ENCODE results near the gene UNC5A.

DNA sequence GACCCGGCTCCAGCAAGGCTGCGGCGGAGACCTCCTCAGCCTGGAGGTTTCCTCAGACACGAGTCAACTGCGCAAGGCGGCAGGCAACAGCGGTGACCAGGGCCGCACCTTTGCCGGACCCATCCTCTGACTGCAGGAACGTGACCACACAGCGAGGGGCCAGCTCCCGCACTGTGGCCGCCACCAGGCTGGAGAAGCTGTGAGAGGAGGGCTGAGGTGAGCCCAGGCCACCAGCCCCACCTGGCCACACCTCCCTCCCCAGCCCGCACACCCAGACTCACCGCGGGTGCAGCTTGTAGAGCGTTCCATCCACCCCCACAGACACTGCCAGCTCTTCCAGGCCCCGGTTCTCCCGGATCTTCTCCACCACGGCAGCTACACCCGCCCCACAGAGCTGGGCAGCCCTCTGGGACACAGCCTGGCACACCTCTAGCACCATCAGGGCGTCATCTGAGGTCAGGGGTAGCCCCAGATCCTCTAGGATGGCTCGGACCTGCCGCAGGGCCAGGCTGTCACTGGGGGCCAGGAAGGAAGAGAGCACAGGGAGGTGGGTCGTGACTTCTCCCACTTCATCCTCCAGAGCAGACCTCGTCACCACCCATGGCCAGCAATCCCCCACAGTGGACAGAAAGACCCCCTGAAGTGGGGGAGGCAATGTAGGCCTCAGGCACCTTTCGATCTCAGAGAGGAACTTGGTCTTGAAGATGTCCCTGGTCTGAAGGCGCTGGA, 70.8 kb downstream of the UNC5A start:
- TF ChIP-seq SMC3 (IDR thresholded peaks at IDR 0.05; ENCODE audit: low read depth, low read length) (no peak), JUND (IDR thresholded peaks at IDR 0.05) (no peak), GATA2 (CRISPR knock-in tag; IDR thresholded peaks at IDR 0.05) (no peak), EZH2phosphoT487 (IDR thresholded peaks at IDR 0.05; ENCODE audit: borderline replicate concordance, low read depth) (no peak), EP300 (IDR thresholded peaks at IDR 0.05; ENCODE audit: borderline replicate concordance in 1 of 2, low read depth in 1 of 2, low read length in 1 of 2) (no peak)
- TF ChIP-seq, protein P1, sequence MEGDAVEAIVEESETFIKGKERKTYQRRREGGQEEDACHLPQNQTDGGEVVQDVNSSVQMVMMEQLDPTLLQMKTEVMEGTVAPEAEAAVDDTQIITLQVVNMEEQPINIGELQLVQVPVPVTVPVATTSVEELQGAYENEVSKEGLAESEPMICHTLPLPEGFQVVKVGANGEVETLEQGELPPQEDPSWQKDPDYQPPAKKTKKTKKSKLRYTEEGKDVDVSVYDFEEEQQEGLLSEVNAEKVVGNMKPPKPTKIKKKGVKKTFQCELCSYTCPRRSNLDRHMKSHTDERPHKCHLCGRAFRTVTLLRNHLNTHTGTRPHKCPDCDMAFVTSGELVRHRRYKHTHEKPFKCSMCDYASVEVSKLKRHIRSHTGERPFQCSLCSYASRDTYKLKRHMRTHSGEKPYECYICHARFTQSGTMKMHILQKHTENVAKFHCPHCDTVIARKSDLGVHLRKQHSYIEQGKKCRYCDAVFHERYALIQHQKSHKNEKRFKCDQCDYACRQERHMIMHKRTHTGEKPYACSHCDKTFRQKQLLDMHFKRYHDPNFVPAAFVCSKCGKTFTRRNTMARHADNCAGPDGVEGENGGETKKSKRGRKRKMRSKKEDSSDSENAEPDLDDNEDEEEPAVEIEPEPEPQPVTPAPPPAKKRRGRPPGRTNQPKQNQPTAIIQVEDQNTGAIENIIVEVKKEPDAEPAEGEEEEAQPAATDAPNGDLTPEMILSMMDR (IDR thresholded peaks at IDR 0.05), result no peak
- TF ChIP-seq, protein P2, sequence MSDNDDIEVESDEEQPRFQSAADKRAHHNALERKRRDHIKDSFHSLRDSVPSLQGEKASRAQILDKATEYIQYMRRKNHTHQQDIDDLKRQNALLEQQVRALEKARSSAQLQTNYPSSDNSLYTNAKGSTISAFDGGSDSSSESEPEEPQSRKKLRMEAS (IDR thresholded peaks at IDR 0.05; ENCODE audit: low read depth), result no peak
